ENCODE data around the gene CYTL1. TPM values are rescaled to one million over a fixed set of nuclear protein-coding genes. Genes with fewer than 3 reads are reported as not detected.

The CYTL1 gene
- total RNA-seq, 2 donors from 2014 or later = 0.90 TPM; not detected in 1

DNA sequence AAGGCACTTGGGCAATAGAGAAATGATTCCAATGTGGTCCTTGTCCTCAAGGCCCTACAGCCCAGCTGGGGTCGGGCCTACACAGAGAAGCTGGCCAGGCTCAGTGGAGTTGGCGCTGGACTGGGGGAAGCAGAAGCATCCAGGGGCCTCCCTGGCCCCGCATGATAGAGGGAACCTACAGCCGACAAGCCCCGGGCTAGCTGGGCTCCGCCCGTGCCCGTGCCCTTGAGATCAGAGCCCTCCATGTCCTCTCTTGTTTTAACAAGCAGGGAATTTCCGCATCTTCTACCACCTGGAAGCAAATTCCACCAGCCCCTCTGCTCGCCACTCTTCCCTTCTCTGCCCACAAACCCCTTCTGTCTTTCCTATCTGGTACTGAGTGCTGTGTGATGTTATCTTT, 31.6 kb downstream of the CYTL1 start:
- H3K27ac ChIP-seq = no peak overlapping the region
- H3K9me3 ChIP-seq = no peaks in the 10 kb centered on the region
- no peaks in the 10 kb centered on the region for H3K4me1 ChIP-seq
- intact Hi-C loops (cut with DNase I) = no loop called here
- DNase-seq = no peak
- TF ChIP-seq, protein P1, sequence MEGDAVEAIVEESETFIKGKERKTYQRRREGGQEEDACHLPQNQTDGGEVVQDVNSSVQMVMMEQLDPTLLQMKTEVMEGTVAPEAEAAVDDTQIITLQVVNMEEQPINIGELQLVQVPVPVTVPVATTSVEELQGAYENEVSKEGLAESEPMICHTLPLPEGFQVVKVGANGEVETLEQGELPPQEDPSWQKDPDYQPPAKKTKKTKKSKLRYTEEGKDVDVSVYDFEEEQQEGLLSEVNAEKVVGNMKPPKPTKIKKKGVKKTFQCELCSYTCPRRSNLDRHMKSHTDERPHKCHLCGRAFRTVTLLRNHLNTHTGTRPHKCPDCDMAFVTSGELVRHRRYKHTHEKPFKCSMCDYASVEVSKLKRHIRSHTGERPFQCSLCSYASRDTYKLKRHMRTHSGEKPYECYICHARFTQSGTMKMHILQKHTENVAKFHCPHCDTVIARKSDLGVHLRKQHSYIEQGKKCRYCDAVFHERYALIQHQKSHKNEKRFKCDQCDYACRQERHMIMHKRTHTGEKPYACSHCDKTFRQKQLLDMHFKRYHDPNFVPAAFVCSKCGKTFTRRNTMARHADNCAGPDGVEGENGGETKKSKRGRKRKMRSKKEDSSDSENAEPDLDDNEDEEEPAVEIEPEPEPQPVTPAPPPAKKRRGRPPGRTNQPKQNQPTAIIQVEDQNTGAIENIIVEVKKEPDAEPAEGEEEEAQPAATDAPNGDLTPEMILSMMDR (IDR thresholded peaks at IDR 0.05) = no peak
- no peaks in the 10 kb centered on the region for H3K27me3 ChIP-seq
- no peak overlapping the region for H3K9ac ChIP-seq (ENCODE audit: low read depth in 2 of 2, low read length in 2 of 2)
- no peak overlapping the region for H3K4me3 ChIP-seq
- H3K36me3 ChIP-seq = no peaks in the 10 kb centered on the region

DNA sequence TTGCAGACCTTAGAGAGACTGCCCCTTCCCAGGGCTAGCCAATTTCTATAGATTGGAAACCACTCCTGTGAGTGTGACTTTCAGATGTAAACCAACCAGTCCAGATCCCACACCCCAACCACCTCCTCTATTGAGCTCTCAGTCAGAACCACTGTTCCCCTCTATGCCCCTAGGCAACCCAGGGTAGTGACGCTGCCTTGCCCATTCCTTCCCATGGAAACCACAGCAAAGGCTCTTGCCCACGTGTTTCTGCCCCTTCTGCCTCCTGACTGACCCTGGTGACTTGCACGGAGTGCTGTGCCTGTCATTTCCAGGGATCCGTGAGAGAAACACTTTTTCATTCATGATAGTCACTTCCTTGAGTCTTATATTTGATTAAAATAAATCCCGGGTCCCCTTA, 32.4 kb downstream of the CYTL1 start:
- H3K4me3 ChIP-seq = no peak overlapping the region
- TF ChIP-seq, protein P1 (IDR thresholded peaks at IDR 0.05) = no peak
- no peaks in the 10 kb centered on the region for H3K4me1 ChIP-seq
- H3K27me3 ChIP-seq = no peaks in the 10 kb centered on the region
- no peaks in the 10 kb centered on the region for H3K9me3 ChIP-seq
- DNase-seq = no peak
- no peak overlapping the region for H3K27ac ChIP-seq
- intact Hi-C loops (cut with DNase I) = no loop called here
- no peak overlapping the region for H3K9ac ChIP-seq (ENCODE audit: low read depth in 2 of 2, low read length in 2 of 2)
- H3K36me3 ChIP-seq = no peaks in the 10 kb centered on the region

DNA sequence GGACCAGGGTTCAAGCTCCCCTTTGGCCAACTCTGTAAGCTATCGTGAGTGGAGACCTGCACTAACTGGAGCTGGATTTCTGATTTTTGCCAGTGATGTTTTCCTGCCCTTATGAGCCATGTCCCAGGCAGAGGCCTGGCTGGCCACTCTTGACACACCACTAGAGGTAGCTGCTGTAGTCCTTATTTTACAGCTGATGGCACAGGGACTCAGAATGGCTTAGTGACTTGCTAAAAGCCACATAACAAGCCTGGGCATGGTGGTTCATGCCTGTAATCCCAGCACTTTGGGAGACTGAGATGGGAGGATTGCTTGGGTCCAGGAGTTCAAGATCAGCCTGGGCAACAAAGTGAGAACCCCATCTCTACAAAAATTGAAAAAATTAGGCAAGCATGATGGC, 33.4 kb downstream of the CYTL1 start:
- Histone ChIP-seq H3K27me3 (no peaks in the 10 kb centered on the region), H3K9me3 (no peaks in the 10 kb centered on the region), H3K4me1 (no peaks in the 10 kb centered on the region), H3K27ac (no peak overlapping the region), H3K9ac (ENCODE audit: low read depth in 2 of 2, low read length in 2 of 2) (no peak overlapping the region), H3K36me3 (no peaks in the 10 kb centered on the region), H3K4me3 (no peak overlapping the region)
- no peak for DNase-seq
- intact Hi-C loops (cut with DNase I) = no loop called here
- TF ChIP-seq, protein P1 (IDR thresholded peaks at IDR 0.05) = no peak

DNA sequence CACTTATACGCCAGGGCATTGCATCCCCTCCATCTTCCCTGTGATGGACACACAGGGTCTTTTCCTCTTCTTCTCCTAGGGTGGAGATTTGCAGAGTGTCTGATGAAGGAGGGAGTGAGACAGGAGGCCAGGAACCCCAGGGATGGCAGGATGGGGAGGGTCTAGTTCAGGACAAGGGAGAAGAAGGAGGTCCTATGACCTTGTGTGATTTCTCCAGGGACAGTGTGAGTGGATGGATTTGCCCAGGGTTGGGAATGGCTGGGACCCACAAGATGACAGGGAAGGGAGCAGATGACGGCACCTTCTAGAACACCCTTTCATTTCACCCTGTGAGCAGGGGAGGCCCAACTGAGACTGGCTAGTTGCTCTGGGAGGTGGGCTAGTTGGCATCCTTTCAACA, 34.2 kb downstream of the CYTL1 start:
- H3K27ac ChIP-seq = no peak overlapping the region
- no peaks in the 10 kb centered on the region for H3K36me3 ChIP-seq
- no peak overlapping the region for H3K9ac ChIP-seq (ENCODE audit: low read depth in 2 of 2, low read length in 2 of 2)
- no peaks in the 10 kb centered on the region for H3K9me3 ChIP-seq
- DNase-seq = no peak
- no peaks in the 10 kb centered on the region for H3K4me1 ChIP-seq
- TF ChIP-seq, protein P1 (IDR thresholded peaks at IDR 0.05) = no peak
- intact Hi-C loops (cut with DNase I) = no loop called here
- H3K4me3 ChIP-seq = no peak overlapping the region
- no peaks in the 10 kb centered on the region for H3K27me3 ChIP-seq

DNA sequence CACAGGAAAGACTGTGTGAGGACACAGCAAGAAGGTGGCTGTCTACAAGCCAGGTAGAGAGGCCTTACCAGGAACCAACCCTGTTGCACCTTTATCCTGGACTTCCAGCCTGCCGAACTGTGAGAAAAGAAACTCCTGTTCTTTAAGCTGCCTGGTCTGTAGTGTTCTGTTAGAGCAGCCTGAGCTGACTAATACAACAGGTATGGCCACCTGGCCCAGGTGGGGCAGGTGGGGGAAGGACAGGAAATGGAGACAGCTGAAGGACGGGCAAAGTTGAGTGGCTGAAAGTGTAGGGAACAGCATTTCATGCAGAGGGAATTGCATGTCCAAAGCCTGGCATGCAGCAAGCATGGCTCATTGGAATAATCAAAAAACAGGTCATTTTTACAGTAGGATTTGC, 35.1 kb downstream of the CYTL1 start:
- H3K27me3 ChIP-seq = no peaks in the 10 kb centered on the region
- intact Hi-C loops (cut with DNase I) = no loop called here
- no peaks in the 10 kb centered on the region for H3K4me1 ChIP-seq
- H3K9ac ChIP-seq (ENCODE audit: low read depth in 2 of 2, low read length in 2 of 2) = no peak overlapping the region
- H3K36me3 ChIP-seq = no peaks in the 10 kb centered on the region
- TF ChIP-seq, protein P1 (IDR thresholded peaks at IDR 0.05) = no peak
- no peak overlapping the region for H3K4me3 ChIP-seq
- H3K9me3 ChIP-seq = no peaks in the 10 kb centered on the region
- no peak for DNase-seq
- no peak overlapping the region for H3K27ac ChIP-seq

DNA sequence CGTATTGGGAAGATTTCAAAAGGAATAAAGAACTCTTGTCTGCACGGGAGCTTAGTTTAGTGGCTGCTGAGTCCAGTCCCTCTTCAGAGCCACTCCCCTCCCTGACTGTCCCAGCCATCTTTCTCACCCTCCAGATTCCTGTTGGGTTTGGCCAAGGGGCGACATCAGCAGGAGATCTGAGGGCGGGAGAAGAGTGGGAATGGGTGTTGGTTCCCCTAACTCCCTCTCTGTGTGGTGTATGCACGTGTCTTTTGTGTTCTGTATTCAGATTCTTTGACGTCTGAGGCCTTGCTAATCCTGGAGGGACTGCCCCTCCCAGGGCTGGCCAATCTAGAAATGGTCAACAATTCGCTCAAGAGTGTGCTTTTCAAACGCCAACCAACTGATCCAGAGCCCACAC, 37.4 kb downstream of the CYTL1 start:
- Histone ChIP-seq H3K9me3 (no peaks in the 10 kb centered on the region), H3K27ac (no peak overlapping the region), H3K9ac (ENCODE audit: low read depth in 2 of 2, low read length in 2 of 2) (no peak overlapping the region), H3K27me3 (no peaks in the 10 kb centered on the region), H3K36me3 (no peaks in the 10 kb centered on the region), H3K4me3 (no peak overlapping the region), H3K4me1 (no peaks in the 10 kb centered on the region)
- intact Hi-C loops (cut with DNase I) = no loop called here
- no peak for DNase-seq
- TF ChIP-seq, protein P1 (IDR thresholded peaks at IDR 0.05) = no peak
